Measurements from ENCODE around the gene TJP1. TPM values are rescaled to one million over a fixed set of nuclear protein-coding genes. Genes with fewer than 3 reads are reported as not detected.
"Not testable (repeated sequence)": the region's sequence is repeated elsewhere in the genome, so short reads cannot be mapped to it uniquely, and the experiment has no call there.

TJP1 gene
- total and polyA plus RNA-seq, 3 experiments from 2014 or later: not detected

- CTCF ChIA-PET; H3K27ac Mint-ChIP-seq; H3K4me1 ChIP-seq (ENCODE audit: insufficient read depth, low read length); H3K36me3 Mint-ChIP-seq; H3K27me3 ChIP-seq (ENCODE audit: insufficient read depth, low read length, poor library complexity, severe bottlenecking); POLR2A ChIA-PET; H3K27ac ChIP-seq (ENCODE audit: low read depth, low read length); H3K4me3 Mint-ChIP-seq; H3K27me3 Mint-ChIP-seq; H3K4me3 ChIP-seq (ENCODE audit: low read length); DNase-seq; H3K9me3 ChIP-seq (ENCODE audit: low read length); H3K36me3 ChIP-seq (ENCODE audit: insufficient read depth, low read length); H3K4me1 Mint-ChIP-seq: not testable (repeated sequence)
- peaks cover 0 to 15% (median 7%) of the 10 kb centered on the region in 5 donors for H3K9me3 Mint-ChIP-seq
Observed at GRCh38 chr15:29696506-29696905, 125.8 kb downstream of the TJP1 start.

- Histone ChIP-seq H3K27me3 (ENCODE audit: insufficient read depth, low read length, poor library complexity, severe bottlenecking) (no peaks in the 10 kb centered on the region), H3K4me1 (ENCODE audit: insufficient read depth, low read length) (no peaks in the 10 kb centered on the region), H3K36me3 (ENCODE audit: insufficient read depth, low read length) (no peaks in the 10 kb centered on the region), H3K4me3 (ENCODE audit: low read length) (no peak overlapping the region), H3K9me3 (ENCODE audit: low read length) (no peaks in the 10 kb centered on the region), H3K27ac (ENCODE audit: low read depth, low read length) (no peak overlapping the region)
- Mint-ChIP-seq H3K4me1 (no peaks in the 10 kb centered on the region), H3K36me3 (no peaks in the 10 kb centered on the region), H3K4me3 (no peak overlapping the region), H3K27me3 (peaks cover 3 to 8% of the 10 kb centered on the region in 2 donors), H3K9me3 (peaks cover 0 to 15% (median 7%) of the 10 kb centered on the region in 5 donors), H3K27ac (no peak overlapping the region)
- POLR2A ChIA-PET: no interaction called here
- no peak for DNase-seq
- CTCF ChIA-PET: no interaction called here
Observed at GRCh38 chr15:29695489-29696167, 126.6 kb downstream of the TJP1 start.

DNA sequence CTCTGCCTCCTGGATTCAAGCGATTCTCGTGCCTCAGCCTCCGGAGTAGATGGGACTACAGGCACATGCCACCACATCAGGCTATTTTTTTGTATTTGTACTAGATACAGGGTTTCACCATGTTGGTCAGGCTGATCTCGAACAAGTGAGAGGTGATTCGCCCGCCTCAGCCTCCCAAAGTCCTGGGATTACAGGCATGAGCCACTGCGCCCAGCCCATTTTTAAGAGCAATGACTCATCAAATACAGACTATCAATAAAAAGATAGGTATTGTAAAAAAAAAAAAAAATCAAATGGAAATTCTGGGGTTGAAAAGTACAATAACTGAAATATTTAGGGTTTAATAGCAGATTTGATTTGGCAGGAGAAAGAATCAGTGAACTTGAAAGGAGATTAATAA, 129.0 kb downstream of the TJP1 start:
- Mint-ChIP-seq H3K27ac (no peak overlapping the region), H3K4me1 (no peaks in the 10 kb centered on the region), H3K27me3 (peaks cover under 1 to 8% of the 10 kb centered on the region in 2 donors), H3K9me3 (peaks cover 0 to 15% (median 7%) of the 10 kb centered on the region in 5 donors), H3K36me3 (no peaks in the 10 kb centered on the region), H3K4me3 (no peak overlapping the region)
- Histone ChIP-seq H3K9me3 (ENCODE audit: low read length) (no peaks in the 10 kb centered on the region), H3K27me3 (ENCODE audit: insufficient read depth, low read length, poor library complexity, severe bottlenecking) (no peaks in the 10 kb centered on the region), H3K4me3 (ENCODE audit: low read length) (no peak overlapping the region), H3K36me3 (ENCODE audit: insufficient read depth, low read length) (no peaks in the 10 kb centered on the region), H3K4me1 (ENCODE audit: insufficient read depth, low read length) (no peaks in the 10 kb centered on the region), H3K27ac (ENCODE audit: low read depth, low read length) (no peak overlapping the region)
- POLR2A ChIA-PET: no interaction called here
- CTCF ChIA-PET: no interaction called here
- DNase-seq: no peak

DNA sequence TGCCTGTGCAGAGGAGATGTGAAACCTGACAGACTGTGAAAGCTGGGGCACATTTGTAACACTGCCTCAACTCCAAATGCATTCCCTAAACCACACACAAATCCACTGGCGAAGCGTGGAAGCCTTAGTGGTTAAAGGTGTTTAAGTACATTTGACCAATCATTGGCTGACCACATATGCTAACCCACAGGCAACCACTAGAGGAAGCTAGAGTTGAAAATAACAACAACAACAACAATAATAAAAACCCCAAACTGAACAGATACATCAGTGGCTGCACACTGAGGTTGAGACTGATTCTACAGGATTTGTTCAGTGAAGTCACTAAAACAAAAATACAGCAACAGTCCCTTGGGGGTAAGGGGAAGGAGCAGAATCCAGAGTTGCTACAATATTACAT, 129.7 kb downstream of the TJP1 start:
- H3K36me3 ChIP-seq (ENCODE audit: insufficient read depth, low read length): no peaks in the 10 kb centered on the region
- H3K27me3 ChIP-seq (ENCODE audit: insufficient read depth, low read length, poor library complexity, severe bottlenecking): no peaks in the 10 kb centered on the region
- H3K4me1 Mint-ChIP-seq: no peaks in the 10 kb centered on the region
- ChIA-PET POLR2A (no interaction called here), CTCF (no interaction called here)
- H3K9me3 ChIP-seq (ENCODE audit: low read length): no peaks in the 10 kb centered on the region
- peaks cover 0 to 15% (median 7%) of the 10 kb centered on the region in 5 donors for H3K9me3 Mint-ChIP-seq
- no peak for DNase-seq
- no peak overlapping the region for H3K27ac Mint-ChIP-seq
- H3K4me1 ChIP-seq (ENCODE audit: insufficient read depth, low read length): no peaks in the 10 kb centered on the region
- H3K36me3 Mint-ChIP-seq: no peaks in the 10 kb centered on the region
- no peak overlapping the region for H3K4me3 Mint-ChIP-seq
- H3K4me3 ChIP-seq (ENCODE audit: low read length): no peak overlapping the region
- no peak overlapping the region for H3K27ac ChIP-seq (ENCODE audit: low read depth, low read length)
- peaks cover 0 to 8% of the 10 kb centered on the region in 2 donors for H3K27me3 Mint-ChIP-seq

DNA sequence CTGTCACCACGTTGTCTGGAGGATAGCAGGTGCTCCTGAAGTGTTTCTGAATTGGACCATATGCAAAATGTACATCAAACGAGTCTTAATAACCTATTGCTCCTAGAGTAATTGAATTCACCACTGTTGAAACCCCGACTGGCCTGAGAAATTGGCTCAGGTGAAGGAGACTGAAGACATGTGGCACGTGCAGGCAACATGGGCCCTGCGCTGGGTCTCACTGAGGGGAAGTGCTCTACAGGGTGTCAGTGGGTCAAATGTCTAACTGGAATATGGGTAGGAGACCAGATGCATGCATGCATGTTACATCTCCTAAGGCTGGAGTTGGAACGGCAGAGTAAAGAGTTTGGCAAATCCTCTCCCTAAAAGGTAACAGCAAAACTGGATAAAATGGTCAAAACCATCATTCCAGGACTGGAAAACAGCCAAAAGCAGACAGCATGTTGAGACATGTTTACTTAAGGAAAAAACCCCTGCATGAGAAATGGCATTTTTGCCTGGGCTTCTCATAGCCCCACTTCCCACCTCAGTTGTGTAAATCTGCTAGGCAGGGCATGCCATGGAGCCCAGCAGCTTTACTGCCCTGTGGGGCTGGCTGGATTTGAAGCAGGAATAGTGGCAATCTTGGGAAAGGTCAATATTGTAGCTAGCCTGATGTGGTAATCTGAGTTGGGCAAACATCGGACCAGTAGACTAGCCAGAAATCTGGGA, 131.3 kb downstream of the TJP1 start:
- H3K9me3 Mint-ChIP-seq: peaks cover 0 to 15% (median 7%) of the 10 kb centered on the region in 5 donors

DNA sequence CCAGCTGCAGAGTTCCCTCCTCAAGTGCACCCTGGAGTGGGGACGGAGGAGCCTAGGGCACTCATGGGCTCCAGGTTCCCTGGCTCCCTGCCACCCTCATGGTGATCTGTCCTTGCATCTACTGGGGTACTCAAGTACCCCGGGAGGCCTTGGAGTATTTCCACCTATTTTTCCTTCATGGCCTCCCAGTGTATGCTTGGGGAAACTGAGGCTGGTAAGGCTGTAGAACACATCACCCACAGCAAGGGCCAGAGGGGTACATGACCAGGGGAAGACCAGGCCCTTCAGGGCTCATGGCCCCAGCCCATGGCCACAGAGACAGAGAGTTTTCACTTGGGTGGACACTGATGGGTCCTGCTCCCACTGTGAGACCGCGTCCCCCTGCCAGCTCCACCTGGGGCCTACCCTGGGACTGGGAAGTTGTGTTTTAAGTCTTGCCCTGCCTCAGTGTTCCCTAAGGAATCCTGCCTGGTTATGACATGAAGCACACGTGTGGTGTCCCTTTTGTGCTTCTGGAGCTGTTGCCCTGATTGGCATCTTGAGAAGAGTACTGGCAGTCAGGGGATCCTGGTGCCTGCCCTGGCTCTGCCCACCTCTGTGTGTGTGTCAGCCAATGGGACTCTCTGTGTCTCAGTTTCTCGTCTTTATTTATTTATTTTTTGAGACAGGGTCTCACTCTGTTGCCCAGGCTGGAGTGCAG, 132.8 kb downstream of the TJP1 start:
- Histone ChIP-seq H3K36me3 (ENCODE audit: insufficient read depth, low read length) (no peaks in the 10 kb centered on the region), H3K27ac (ENCODE audit: low read depth, low read length) (no peak overlapping the region), H3K9me3 (ENCODE audit: low read length) (no peaks in the 10 kb centered on the region), H3K27me3 (ENCODE audit: insufficient read depth, low read length, poor library complexity, severe bottlenecking) (no peaks in the 10 kb centered on the region), H3K4me3 (ENCODE audit: low read length) (no peak overlapping the region), H3K4me1 (ENCODE audit: insufficient read depth, low read length) (no peaks in the 10 kb centered on the region)
- H3K27ac Mint-ChIP-seq: no peak overlapping the region
- no peaks in the 10 kb centered on the region for H3K4me1 Mint-ChIP-seq
- ChIA-PET POLR2A (no interaction called here), CTCF (no interaction called here)
- no peak for DNase-seq
- H3K36me3 Mint-ChIP-seq: no peaks in the 10 kb centered on the region
- peaks cover 0 to 2% of the 10 kb centered on the region in 2 donors for H3K27me3 Mint-ChIP-seq
- peaks cover 0 to 12% (median 3%) of the 10 kb centered on the region in 5 donors for H3K9me3 Mint-ChIP-seq
- no peak overlapping the region for H3K4me3 Mint-ChIP-seq

More for the DNA sequence above, 131.3 kb downstream of the TJP1 start:
- Mint-ChIP-seq H3K4me3 (no peak overlapping the region), H3K27ac (no peak overlapping the region), H3K27me3 (peaks cover 0 to 2% of the 10 kb centered on the region in 2 donors), H3K4me1 (no peaks in the 10 kb centered on the region), H3K36me3 (no peaks in the 10 kb centered on the region)
- H3K4me1 ChIP-seq (ENCODE audit: insufficient read depth, low read length): no peaks in the 10 kb centered on the region
- H3K36me3 ChIP-seq (ENCODE audit: insufficient read depth, low read length): no peaks in the 10 kb centered on the region
- H3K27ac ChIP-seq (ENCODE audit: low read depth, low read length): no peak overlapping the region
- ChIA-PET POLR2A (no interaction called here), CTCF (no interaction called here)
- no peak overlapping the region for H3K4me3 ChIP-seq (ENCODE audit: low read length)
- no peaks in the 10 kb centered on the region for H3K9me3 ChIP-seq (ENCODE audit: low read length)
- no peak for DNase-seq
- no peaks in the 10 kb centered on the region for H3K27me3 ChIP-seq (ENCODE audit: insufficient read depth, low read length, poor library complexity, severe bottlenecking)

GRCh38 chr15:29688506-29689286, 133.6 kb downstream of the TJP1 start:
- Histone ChIP-seq H3K4me1 (ENCODE audit: insufficient read depth, low read length) (no peaks in the 10 kb centered on the region), H3K4me3 (ENCODE audit: low read length) (no peak overlapping the region), H3K36me3 (ENCODE audit: insufficient read depth, low read length) (no peaks in the 10 kb centered on the region), H3K27me3 (ENCODE audit: insufficient read depth, low read length, poor library complexity, severe bottlenecking) (no peaks in the 10 kb centered on the region), H3K27ac (ENCODE audit: low read depth, low read length) (no peak overlapping the region), H3K9me3 (ENCODE audit: low read length) (no peaks in the 10 kb centered on the region)
- Mint-ChIP-seq H3K4me1 (no peaks in the 10 kb centered on the region), H3K27ac (no peak overlapping the region), H3K9me3 (peaks cover 0 to 5% (median 2%) of the 10 kb centered on the region in 5 donors), H3K36me3 (no peaks in the 10 kb centered on the region), H3K4me3 (no peak overlapping the region), H3K27me3 (no peaks in the 10 kb centered on the region)
- POLR2A ChIA-PET: no interaction called here
- no peak for DNase-seq
- CTCF ChIA-PET: no interaction called here
